SK-N-SH treated with all-trans-retinoic acid at 6 μM for 48 hours (cell line): Measurements from ENCODE around the gene LCORL.
"Not testable (repeated sequence)": the region's sequence is repeated elsewhere in the genome, so short reads cannot be mapped to it uniquely, and the experiment has no call there.

Experiments used
- ISL1 ChIP-seq: fragments of 250-450 bp; sonication (Bioruptor Pico); IDR thresholded peaks from 2 replicates; pipeline ENCODE4 v2.1.2; 2022; ENCODE audit warnings: mild to moderate bottlenecking, moderate library complexity
- TOX ChIP-seq: fragments of 250-450 bp; sonication (Bioruptor Pico); IDR thresholded peaks from 2 replicates; pipeline ENCODE4 v1.8.0; 2021; ENCODE audit warnings: mild to moderate bottlenecking, moderate library complexity, borderline replicate concordance
- ZC3H10 ChIP-seq: fragments of 250-450 bp; sonication (Bioruptor Pico); IDR thresholded peaks from 2 replicates; pipeline ENCODE4 v1.5.1; 2021; ENCODE audit warnings: mild to moderate bottlenecking, moderate library complexity
- ZFP30 ChIP-seq: fragments of 450-650 bp; formaldehyde crosslinking; IDR thresholded peaks from 2 replicates; pipeline ENCODE4 v1.5.0; 2022; ENCODE audit warnings: mild to moderate bottlenecking, moderate library complexity
- TF ChIP-seq, protein P1 (sequence below): fragments of 250-450 bp; sonication (Bioruptor Pico); IDR thresholded peaks from 2 replicates; pipeline ENCODE4 v1.8.0; 2020; ENCODE audit warnings: mild to moderate bottlenecking, moderate library complexity, borderline replicate concordance

DNA sequence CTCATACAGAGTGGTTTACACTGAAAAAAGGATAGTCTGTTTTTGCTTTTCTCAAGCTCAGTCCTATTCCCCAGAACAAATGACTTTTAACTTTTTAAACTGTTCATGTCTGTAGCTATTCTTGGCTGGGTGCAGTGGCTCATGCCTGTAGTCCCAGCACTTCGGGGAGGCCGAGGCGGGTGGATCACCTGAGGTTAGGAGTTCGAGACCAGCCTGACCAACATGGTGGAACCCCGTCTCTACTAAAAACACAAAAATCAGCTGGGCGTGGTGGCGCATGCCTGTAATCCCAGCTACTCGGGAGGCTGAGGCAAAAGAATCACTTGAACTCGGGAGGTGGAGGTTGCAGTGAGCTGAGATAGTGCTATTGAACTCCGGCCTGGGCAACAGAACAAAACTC, 14.8 kb upstream of the LCORL start:
- TF ChIP-seq, protein P1, sequence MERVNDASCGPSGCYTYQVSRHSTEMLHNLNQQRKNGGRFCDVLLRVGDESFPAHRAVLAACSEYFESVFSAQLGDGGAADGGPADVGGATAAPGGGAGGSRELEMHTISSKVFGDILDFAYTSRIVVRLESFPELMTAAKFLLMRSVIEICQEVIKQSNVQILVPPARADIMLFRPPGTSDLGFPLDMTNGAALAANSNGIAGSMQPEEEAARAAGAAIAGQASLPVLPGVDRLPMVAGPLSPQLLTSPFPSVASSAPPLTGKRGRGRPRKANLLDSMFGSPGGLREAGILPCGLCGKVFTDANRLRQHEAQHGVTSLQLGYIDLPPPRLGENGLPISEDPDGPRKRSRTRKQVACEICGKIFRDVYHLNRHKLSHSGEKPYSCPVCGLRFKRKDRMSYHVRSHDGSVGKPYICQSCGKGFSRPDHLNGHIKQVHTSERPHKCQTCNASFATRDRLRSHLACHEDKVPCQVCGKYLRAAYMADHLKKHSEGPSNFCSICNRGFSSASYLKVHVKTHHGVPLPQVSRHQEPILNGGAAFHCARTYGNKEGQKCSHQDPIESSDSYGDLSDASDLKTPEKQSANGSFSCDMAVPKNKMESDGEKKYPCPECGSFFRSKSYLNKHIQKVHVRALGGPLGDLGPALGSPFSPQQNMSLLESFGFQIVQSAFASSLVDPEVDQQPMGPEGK, result not testable (repeated sequence)
- TF ChIP-seq ZC3H10; ISL1; TOX; ZFP30 (CRISPR knock-in tag): not testable (repeated sequence)
